ENCODE measurements around the gene HOOK2. TPM values are rescaled to one million over a fixed set of nuclear protein-coding genes. Genes with fewer than 3 reads are reported as not detected.
"Not testable (repeated sequence)": the region's sequence is repeated elsewhere in the genome, so short reads cannot be mapped to it uniquely, and the experiment has no call there.

Gene HOOK2, protein sequence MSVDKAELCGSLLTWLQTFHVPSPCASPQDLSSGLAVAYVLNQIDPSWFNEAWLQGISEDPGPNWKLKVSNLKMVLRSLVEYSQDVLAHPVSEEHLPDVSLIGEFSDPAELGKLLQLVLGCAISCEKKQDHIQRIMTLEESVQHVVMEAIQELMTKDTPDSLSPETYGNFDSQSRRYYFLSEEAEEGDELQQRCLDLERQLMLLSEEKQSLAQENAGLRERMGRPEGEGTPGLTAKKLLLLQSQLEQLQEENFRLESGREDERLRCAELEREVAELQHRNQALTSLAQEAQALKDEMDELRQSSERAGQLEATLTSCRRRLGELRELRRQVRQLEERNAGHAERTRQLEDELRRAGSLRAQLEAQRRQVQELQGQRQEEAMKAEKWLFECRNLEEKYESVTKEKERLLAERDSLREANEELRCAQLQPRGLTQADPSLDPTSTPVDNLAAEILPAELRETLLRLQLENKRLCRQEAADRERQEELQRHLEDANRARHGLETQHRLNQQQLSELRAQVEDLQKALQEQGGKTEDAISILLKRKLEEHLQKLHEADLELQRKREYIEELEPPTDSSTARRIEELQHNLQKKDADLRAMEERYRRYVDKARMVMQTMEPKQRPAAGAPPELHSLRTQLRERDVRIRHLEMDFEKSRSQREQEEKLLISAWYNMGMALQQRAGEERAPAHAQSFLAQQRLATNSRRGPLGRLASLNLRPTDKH
- 16.5 and 17.9 TPM in 2 replicates for total RNA-seq

DNA sequence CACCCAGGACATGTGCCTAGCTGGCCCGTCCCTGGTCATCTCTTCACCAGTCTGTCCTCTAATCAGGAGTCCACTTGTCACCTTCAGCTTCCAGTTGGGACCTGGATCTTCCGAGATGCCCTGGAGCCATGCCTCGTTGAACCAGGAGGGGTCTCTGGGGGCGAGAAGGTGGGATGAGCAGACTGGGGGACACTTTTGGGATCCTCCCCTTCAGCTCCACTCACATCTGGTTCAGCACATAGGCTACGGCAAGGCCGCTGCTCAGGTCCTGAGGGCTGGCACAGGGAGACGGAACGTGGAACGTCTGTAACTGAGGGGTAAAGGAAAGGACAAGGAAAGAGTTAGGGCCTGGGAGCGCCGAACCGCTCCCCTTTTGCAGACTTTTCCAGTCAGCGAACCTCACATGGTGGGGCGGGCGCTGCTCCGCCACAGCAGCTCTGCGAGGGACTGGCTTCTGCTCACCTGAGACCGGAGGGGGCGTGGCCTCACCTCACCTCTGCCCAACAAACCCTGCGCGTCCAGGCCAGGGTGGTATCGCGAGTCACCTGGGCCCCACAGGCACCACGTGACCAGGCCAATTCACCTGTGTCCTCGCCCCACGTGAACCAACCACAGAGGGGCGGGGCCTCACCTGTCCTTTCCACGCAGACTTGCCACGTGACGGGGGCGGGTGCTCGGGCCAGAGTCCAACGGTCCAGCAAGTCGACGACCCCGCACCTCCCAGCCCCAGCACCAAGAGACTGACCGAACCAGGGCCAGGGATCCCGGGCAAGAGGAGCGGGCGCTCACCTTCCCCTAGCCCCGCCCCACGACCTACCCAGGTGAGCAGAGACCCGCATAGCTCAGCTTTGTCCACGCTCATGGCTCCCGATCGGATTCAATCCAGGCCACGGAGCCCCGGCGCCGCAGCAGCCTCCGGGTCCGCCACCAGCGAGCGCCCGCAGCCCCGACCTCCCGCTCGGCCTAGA is at the start of gene HOOK2:
TSS of gene HOOK2 (minus strand) at position 965 of the 968 bp plus-strand sequence. CDS start at position 862, 103 bp downstream.
- intact Hi-C loops (cut with micrococcal nuclease) = loop anchor here (1.0 to 2.0 kb wide), 5 partner anchors 14 to 116 kb away; partner anchors contain the start of genes GCDH, GET3 and RNASEH2A

DNA sequence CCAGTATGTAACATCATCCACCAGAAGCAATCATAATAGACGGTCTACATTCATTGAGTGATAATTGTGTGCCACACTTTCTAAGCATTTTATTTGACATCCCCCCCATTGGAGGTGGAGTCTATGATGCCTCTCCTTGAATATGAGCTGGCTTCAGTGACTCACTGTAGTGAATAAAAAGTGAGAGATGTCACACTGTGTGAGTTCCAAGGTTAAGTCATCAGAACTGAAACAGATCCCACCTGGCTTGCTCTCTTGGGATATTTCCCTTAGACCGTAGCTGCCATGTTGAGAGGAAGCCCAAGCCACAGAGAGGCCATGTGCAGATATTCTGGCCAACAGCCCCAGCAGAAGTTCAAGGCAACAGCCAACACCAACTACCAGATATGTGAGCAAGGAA is 46.4 kb upstream of the HOOK2 start:
- intact Hi-C loops (cut with micrococcal nuclease) = no loop called here

DNA sequence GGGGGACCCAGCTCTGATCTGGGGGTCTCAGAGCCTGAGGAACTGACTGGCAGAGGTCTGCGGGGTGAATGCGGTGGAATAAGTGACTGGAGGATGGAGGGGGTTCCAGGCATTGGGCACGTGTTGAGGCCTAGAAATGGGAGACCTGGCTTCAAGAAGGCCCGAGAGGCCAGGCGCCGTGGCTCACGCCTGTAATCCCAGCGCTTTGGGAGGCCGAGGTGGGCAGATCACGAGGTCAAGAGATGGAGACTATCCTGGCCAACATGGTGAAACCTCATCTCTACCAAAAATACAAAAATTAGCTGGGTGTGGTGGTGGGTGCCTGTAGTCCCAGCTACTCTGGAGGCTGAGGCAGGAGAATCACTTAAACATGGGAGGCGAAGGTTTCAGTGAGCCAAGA is 42.5 kb upstream of the HOOK2 start:
- intact Hi-C loops (cut with micrococcal nuclease) = not testable (repeated sequence)

DNA sequence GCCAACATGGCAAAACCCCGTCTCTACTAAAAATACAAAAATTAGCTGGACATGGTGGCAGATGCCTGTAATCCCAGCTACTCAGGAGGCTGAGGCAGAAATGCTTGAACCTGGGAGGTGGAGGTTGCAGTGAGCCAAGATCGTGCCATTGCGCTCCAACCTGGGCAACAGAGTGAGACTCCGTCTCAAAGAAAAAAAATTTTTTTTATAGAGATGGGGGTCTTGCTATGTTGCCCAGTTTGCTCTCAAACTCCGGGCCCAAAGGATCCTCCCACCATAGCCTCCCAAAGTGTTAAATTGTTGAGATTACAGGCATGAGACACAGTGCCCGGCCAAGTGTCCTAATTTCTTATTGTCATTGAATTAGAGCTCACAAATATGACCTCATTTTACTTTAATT is 41.8 kb upstream of the HOOK2 start:
- intact Hi-C loops (cut with micrococcal nuclease) = not testable (repeated sequence)

DNA sequence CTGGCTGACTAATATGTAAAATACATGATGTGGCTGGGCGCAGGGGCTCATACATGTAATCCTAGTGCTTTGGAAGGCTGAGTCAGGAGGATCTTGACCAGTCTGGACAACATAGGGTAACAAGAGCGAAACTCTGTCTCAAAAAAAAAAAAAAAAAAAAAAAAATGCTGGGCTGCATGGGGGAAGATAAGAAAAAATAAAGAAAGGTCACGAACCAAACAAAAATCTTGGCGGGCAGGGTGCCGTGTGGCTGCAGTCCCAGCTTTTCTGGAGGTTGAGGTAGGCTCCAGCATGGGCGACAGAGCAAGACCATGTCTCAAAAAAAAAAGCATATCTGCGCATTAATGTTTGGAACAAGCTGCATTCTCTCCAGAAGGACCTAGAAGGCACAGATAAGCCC is 39.7 kb upstream of the HOOK2 start:
- intact Hi-C loops (cut with micrococcal nuclease) = no loop called here

DNA sequence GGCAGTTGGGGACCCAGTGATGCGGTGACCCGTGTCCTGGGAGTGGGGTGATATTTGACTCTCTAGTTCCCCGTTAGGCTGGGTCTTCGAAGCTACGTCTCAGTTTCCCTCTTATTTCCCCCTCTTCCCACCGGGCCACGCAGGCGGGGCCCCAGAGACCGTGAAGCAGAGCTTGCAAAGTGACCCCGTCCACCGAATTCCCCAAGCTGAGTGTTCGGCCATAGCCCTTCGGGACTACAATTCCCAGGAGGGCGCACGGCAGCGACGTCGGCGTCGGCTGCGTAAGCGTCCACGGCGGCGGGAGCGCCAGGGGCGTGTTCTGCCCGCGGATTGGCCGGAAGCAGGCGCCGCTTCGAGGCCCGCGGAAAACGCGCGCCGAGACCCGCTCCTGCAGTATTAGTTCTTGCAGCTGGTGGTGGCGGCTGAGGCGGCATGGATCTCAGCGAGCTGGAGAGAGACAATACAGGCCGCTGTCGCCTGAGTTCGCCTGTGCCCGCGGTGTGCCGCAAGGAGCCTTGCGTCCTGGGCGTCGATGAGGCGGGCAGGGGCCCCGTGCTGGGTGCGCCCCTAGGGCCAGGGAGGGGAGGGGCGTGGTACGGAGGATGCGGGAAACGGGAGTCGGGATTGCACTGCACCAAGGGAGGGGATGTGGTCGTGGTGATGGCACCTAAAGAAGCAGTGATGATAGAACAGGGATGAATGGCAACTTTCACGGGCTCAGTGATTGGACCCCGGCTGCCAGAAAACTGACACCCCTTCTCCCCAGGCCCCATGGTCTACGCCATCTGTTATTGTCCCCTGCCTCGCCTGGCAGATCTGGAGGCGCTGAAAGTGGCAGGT is 31.1 kb upstream of the HOOK2 start, which contains the start of gene RNASEH2A:
TSS of gene RNASEH2A (plus strand) at position 343 of the 840 bp plus-strand sequence. CDS start at position 433, 90 bp downstream.
- intact Hi-C loops (cut with micrococcal nuclease) = loop anchor here (1.0 kb wide), 2 partner anchors 31 to 69 kb away; partner anchors contain the start of genes GET3 and HOOK2

DNA sequence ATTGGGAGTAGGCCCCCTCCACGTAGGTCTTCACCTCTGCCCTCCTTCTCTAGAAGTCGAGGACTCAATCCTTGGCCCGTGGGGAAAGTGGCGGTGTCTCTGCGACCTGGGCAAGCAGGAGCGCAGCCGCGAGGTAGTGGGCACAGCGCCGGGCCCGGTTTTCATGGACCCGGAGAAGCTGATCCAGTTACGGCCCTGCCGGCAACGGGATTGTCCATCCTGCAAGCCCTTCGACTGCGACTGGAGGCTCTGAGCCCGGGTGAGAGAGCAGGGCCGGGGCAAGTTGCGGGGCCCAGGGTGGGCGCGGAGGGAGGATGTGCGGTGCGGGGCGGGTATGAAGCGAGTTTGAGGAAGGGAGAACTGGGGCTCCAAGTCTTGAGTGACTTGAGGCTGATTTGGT is 28.7 kb upstream of the HOOK2 start:
- intact Hi-C loops (cut with micrococcal nuclease) = no loop called here

DNA sequence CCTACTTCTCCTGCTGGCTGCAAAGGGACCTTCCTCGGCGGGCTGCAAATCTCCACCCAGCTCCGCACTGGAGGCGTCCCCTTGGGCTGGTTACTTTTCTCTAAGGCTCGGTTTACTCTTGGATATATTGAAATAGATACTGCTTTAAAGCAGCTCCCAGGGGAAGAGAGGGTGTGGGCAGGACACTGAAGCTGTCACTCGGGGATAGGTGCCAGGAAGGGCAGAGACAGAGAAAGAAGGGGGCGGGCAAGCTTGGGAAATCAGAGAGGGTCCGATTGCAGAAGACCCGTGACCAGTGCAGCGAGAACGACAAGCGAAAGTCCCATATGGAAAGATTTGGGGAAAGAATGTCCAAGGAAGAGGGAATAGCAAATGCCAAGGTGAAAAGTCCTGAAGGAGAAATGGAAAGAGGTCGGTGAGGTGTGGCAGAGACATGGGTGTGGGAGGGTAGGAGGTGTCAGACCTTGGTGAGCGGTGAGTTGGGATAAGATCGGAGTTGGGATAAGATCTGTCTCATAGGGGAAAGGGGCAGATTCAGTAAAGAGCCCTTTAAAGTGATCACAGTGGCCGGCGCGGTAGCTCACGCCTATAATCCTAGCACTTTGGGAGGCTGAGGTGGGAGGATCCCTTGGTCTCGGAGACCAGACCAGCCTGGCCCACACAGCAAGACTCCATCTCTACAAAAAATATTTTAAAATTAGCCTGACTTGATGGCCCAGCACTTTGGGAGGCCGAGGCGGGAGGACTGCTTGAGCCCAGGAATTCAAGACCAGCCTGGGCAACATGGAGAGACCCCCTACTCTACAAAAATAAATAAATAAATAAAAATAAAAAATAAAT is 27.1 kb upstream of the HOOK2 start:
- intact Hi-C loops (cut with micrococcal nuclease) = no loop called here

DNA sequence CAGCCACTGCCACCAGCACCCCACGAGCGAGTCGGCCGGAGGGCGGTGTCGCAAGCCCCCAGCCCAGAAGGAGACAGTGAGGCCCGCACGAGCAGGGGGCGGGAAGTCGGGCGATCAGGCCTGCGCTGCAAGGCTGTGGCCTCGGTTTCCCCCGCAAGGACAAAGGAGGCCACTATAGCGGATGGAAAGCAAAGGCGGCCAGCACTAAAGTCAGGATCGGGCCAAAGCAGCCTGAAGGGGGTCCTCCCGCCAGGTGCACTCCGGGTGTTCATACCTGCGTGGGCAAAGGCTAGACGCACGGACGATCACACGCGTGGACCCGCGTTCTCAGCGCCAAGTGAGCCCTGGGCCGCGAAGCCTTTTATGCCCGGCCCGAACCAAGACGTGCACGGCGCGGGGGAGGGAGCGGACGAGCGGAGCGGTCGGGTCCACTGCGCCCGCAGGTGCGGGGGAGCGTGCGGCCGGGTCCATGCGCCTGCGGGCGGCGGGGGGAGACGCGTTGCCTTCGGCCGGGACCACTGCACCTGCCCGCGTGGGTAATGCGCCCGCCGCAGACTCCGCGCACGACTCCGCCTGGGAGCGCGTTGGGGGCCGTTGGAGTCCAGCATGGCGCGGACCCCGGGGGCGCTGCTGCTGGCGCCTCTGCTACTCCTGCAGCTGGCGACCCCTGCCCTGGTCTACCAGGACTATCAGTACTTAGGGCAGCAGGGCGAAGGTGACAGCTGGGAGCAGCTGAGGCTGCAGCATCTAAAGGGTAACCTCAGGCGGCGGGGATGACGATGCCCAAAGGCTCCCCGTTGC is 26.3 kb upstream of the HOOK2 start, which contains the start of the genes PRDX2 and THSD8:
TSS of gene PRDX2 (minus strand) at position 335 of the 801 bp plus-strand sequence. CDS start 539 bp downstream, outside the sequence.
TSS of gene THSD8 (plus strand) at position 604 of the 801 bp plus-strand sequence. CDS start at position 607, 3 bp downstream.
- intact Hi-C loops (cut with micrococcal nuclease) = loop anchor here (1.0 to 2.0 kb wide), 2 partner anchors 41 to 79 kb away; partner anchors contain the start of gene TNPO2

DNA sequence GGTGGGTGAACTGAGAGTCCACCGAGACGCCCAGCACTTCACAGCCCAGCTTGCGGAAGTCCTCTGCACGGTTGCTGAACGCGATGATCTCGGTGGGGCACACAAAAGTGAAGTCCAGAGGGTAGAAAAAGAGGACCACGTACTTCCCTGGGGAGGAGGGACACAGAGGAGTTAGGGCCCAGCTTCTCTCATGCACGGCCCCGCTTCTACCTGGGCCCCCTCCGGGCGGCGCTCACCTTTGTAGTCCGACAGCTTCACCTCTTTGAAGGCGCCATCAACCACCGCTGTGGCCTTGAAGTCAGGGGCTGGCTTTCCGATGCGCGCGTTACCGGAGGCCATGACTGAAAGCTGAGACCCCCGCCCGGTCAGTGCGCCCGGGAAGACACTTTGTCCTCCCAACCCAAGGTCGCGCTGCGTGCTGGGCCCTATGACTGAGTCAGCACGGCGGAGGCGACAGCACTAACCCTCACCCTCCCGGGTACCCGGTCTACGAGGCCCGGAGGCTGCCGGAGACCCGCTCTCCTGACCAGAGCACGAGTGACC is 25.6 kb upstream of the HOOK2 start:
- intact Hi-C loops (cut with micrococcal nuclease) = loop anchor here (1.0 to 2.0 kb wide), 2 partner anchors 41 to 78 kb away; partner anchors contain the start of gene TNPO2

DNA sequence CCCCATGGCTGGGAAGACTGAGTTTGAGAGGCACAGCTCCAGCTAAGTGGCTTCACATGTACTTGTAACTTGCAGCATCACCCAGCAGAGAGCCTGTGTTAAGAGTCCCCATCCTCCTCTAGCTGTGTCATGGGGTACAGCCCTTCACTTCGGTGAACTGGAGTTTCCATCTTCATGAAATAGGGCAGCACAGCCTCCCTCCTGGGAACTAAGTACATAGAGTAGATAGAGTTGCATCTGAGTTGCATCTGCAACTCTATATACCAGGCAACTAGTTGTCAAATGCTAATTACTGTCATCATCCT is 25.1 kb upstream of the HOOK2 start:
- intact Hi-C loops (cut with micrococcal nuclease) = loop anchor here (2.0 kb wide), 1 partner anchor 78 kb away; the partner anchor contains the start of gene TNPO2

DNA sequence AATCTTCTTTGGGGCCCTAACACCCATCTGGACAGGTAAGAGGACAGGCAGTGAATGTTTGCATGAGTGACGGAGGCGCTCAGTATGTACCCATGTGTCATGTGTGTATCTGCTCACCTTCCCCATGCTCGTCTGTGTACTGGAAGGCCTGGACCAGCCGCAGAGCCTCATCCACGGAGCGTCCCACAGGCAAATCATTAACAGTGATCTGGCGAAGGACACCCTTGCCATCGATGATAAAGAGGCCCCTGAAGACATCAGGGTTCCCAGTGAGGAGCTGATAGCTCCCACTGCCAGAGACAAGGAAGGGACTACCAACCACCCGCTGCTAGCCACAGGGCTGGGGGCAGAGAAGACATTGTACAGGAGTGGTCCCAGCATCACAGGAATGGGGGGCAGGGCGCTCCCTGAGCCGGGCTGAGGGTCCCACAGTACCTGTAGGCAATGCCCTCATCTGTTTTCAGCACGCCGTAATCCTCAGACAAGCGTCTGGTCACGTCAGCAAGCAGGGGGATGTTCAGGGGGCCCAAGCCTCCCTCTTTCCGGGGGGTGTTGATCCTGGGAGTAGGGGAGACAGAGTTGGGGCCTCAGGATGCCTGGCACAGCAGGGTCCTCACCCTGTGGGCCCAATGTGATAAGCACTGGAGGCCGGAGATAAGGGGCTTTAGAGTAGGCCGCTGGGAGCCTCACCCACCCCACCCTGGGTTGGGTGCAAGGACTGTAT is 24.6 kb upstream of the HOOK2 start:
- intact Hi-C loops (cut with micrococcal nuclease) = loop anchor here (2.0 kb wide), 1 partner anchor 77 kb away; the partner anchor contains the start of gene TNPO2

DNA sequence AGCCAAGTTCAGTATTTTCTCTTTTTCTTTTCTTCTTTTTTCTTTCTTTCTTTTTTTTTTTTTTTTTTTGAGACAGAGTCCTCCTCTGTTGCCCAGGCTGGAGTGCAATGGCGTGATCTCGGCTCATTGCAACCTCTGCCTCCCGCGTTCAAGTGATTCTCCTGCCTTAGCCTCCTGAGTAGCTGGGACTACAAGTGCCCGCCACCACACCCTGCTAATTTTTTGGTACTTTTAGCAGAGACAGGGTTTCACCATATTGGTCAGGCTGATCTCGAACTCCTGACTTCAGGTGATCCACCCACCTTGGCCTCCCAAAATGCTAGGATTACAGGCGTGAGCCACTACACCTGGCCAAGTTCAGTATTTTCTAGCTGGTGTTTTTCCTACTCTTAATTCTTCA is 22.3 kb upstream of the HOOK2 start:
- intact Hi-C loops (cut with micrococcal nuclease) = not testable (repeated sequence)

DNA sequence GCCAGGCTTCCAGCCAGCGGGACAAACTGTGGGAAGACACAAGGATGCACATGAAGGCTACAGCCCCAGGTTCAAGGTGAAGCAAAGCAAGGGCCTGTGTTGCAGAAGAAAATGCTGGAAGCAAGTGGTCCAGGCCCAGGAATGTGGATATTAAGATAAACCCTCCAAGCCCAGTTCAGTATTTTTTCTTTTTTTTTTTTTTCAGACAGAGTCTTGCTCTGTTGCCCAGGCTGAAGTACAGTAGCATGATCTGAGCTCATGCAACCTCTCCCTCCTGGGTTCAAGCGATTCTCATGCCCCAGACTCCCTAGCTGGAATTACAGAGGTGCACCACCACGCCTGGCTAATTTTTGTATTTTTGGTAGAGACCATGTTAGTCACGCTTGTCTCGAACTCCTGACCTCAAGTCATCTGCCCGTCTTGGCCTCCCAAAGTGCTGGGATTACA is 21.8 kb upstream of the HOOK2 start:
- intact Hi-C loops (cut with micrococcal nuclease) = no loop called here

DNA sequence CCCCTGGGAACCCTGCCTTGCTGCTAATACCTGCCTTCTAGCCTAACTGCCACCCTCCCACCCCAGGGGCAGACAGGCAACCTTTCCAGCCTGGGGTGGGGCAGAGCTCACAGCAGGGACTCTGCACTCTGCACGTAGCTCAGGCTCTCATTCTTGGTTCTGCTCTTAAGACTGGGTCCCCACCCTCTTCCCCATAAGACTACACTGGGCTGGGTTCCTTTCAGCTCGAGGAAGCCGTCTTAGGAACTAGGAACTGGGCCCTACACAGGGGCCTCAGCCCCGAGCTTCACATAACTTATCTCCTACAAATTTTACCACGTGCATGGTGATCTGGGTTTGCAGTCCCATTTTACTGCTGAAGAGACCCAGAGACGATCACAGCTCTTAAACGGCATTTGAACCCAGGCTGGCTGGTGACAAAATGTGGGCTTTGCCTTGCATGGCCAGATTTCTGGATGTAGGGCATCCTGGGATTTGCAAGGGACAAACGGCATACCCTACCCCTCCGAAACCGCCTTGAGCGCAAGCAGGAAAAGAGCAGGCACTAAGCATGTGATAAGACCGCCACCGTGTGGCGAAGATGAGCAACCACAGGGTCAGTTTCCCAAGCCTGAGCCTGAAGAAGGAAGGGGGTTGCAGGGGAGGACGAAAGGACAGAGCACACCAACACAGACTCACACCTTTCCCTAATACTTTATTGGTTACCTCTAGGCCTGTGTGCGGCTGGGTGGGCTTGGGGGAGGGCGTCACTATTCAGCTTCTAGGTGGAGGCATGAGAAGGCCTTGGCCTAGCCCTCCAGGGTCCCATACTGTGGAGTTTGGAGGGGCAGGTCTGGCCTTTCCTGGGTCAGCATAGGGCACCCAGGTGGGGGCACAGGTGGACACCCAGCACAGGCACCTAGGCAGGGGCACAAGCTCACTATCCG is 21.1 kb upstream of the HOOK2 start:
- intact Hi-C loops (cut with micrococcal nuclease) = loop anchor here (1.0 kb wide), 5 partner anchors 19 to 79 kb away; no protein-coding TSS in a partner anchor

DNA sequence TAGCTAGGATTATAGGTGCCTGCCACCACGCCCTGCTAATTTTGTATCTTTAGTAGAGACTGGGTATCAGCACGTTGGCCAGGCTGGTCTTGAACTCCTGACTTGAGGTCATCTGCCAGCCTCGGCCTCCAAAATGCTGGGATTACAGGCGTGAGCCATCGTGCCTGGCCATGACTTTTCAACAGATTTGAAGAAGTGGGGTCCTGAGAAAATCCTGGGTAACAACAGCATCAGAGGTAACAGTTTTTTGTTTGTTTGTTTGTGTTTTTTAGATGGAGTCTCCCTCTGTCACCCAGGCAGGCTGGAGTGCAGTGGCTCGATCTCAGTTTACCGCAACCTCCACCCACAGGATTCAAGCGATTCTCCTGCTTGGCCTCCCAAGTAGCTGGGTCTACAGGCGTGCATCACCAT is 19.6 kb upstream of the HOOK2 start:
- intact Hi-C loops (cut with micrococcal nuclease) = loop anchor here (5.0 kb wide), 1 partner anchor 183 kb away; the partner anchor contains the start of genes ZNF490 and ZNF791

Data from T-helper 1 cell treated with Interleukin-12 subunit alpha and Interleukin-12 subunit beta and Interleukin-4 antibody, amounts not matched to agents 30 ng/mL and 1 ng/mL, for 36 hours (primary cell).